ENCODE results near the gene RSL1D1.
"Not testable (repeated sequence)": the region's sequence is repeated elsewhere in the genome, so short reads cannot be mapped to it uniquely, and the experiment has no call there.

RSL1D1 gene

DNA sequence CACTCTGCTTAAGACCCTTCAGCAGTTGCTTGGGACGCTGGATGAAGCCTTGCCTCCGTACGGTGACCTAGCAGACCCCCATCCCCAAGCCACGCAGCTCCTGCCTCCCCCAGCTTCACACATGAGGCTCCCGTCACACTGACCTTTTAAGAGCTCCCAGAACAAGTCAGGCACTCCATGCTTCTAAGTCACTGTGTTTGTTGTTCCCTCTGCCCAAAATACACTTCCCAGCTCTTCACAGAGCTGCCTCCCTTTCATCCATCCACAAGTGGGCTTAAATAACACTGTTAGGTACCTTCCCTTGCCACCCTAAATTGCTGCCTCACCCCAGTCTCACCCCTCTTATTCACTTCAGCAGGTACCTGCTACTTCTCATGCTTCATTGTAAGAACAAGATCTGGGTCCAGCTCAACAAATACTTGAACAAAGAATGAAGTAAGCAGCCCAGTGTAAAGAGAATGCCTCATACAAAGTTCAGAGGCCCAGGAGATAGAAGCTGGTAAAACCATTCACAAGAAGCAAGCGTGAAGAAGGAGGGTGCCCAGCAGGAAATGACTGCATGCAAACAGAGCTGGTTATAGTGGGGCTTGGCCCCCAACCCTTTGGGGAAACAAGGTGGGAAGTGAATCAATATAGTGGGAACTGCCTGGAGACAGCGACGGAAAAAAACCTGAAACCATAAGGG is 60.1 kb downstream of the RSL1D1 start:
- TF ChIP-seq, protein P1, sequence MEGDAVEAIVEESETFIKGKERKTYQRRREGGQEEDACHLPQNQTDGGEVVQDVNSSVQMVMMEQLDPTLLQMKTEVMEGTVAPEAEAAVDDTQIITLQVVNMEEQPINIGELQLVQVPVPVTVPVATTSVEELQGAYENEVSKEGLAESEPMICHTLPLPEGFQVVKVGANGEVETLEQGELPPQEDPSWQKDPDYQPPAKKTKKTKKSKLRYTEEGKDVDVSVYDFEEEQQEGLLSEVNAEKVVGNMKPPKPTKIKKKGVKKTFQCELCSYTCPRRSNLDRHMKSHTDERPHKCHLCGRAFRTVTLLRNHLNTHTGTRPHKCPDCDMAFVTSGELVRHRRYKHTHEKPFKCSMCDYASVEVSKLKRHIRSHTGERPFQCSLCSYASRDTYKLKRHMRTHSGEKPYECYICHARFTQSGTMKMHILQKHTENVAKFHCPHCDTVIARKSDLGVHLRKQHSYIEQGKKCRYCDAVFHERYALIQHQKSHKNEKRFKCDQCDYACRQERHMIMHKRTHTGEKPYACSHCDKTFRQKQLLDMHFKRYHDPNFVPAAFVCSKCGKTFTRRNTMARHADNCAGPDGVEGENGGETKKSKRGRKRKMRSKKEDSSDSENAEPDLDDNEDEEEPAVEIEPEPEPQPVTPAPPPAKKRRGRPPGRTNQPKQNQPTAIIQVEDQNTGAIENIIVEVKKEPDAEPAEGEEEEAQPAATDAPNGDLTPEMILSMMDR (conservative IDR thresholded peaks at IDR 0.05) = no peak
- no peak overlapping the region for H3K27ac ChIP-seq

DNA sequence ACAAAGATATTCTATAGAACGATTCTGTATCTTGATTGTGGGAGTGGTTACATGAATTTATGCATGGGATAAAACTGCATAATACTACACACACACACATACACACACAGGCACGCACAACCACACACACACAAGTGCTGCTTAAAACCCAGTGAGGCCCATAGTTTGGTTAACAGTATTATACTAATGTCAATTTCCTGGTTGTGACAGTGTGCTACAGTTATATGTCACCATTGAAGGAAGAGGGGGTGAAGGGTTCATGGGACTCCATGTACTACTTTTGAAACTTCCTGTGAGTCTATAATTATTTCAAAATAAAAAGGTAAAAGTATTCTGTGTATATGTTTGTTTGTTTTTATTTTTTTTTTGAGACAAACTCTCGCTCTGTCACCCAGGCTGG is 62.4 kb downstream of the RSL1D1 start:
- H3K27ac ChIP-seq = no peak overlapping the region
- TF ChIP-seq, protein P1 (conservative IDR thresholded peaks at IDR 0.05) = no peak

DNA sequence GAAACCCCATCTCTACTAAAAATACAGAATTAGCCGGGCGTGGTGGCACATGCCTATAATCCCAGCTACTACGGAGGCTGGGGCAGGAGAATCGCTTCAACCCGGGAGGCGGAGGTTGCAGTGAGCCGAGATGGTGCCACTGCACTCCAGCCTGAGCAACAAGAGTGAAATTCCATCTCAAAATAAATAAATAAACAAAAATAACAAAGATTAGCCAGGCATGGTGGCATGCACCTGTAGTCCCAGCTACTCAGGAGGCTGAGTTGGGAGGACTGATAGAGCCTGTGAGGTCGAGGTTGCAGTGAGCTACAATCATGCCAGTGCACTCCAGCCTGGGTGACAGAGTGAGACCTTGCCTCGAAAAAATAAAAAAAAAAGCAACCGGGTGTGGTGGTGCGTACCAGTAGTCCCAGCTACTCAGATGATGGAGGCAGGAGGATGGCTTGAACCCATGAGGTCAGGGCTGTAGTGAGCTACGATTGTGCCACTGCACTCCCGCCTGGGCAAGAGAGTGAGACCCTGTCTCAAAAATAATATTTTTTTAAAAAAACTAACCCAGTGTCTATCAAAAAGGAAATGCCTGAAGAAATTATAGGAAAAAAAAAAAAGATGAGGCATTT is 66.3 kb downstream of the RSL1D1 start:
- H3K27ac ChIP-seq = not testable (repeated sequence)

DNA sequence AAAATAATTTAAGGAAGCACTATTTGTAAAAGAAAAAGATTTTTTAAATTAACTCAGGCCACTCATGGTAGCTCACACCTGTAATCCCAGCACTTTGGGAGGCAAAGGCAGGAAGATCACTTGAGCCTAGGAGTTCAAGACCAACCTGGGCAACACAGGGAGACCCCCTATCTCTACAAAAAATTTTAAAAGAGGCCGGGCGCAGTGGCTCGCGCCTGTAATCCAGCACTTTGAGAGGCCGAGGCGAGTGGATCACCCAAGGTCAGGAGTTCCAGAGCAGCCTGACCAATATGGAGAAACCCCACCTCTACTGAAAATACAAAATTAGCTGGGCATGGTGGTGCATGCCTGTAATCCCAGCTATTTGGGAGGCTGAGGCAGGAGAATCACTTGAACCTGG is 67.0 kb downstream of the RSL1D1 start:
- H3K27ac ChIP-seq = not testable (repeated sequence)

DNA sequence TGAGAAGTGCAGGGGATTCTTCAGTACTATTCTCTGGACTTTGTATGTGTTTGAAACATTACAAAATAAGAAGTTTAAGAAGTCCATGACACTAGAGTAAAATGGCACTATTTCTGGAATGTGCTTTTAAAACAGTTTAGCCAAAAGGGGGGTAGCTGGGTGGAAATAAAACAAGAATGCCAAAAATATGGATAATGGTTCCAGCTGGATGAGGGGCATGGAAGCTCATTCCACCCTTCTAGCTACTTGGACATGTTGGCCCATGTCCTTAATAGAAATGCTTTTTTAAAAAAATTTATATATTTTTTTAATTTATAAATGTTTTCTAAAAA is 67.3 kb downstream of the RSL1D1 start:
- TF ChIP-seq, protein P1 (conservative IDR thresholded peaks at IDR 0.05) = no peak
- peak overlapping the region; percentile 65 for H3K27ac ChIP-seq
